ENCODE results near the gene COL13A1. TPM values are rescaled to one million over a fixed set of nuclear protein-coding genes. Genes with fewer than 3 reads are reported as not detected.

Gene COL13A1
- total RNA-seq, 4 donors from 2014 or later = 0.42 to 3.4 (median 1.5) TPM

GRCh38 chr10:69957241-69957885 lies 155.7 kb downstream of the COL13A1 start:
- TF ChIP-seq POLR2AphosphoS5 (IDR thresholded peaks at IDR 0.05) = no peak
- no peak for TF ChIP-seq EP300 (IDR thresholded peaks at IDR 0.05)
- TF ChIP-seq, protein P1, sequence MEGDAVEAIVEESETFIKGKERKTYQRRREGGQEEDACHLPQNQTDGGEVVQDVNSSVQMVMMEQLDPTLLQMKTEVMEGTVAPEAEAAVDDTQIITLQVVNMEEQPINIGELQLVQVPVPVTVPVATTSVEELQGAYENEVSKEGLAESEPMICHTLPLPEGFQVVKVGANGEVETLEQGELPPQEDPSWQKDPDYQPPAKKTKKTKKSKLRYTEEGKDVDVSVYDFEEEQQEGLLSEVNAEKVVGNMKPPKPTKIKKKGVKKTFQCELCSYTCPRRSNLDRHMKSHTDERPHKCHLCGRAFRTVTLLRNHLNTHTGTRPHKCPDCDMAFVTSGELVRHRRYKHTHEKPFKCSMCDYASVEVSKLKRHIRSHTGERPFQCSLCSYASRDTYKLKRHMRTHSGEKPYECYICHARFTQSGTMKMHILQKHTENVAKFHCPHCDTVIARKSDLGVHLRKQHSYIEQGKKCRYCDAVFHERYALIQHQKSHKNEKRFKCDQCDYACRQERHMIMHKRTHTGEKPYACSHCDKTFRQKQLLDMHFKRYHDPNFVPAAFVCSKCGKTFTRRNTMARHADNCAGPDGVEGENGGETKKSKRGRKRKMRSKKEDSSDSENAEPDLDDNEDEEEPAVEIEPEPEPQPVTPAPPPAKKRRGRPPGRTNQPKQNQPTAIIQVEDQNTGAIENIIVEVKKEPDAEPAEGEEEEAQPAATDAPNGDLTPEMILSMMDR (IDR thresholded peaks at IDR 0.05) = no peak
- TF ChIP-seq POLR2A (IDR thresholded peaks at IDR 0.05) = no peak
- Histone ChIP-seq H3K4me3 (no peak overlapping the region), H3K27ac (no peak overlapping the region), H3K27me3 (no peaks in the 10 kb centered on the region), H3K9me3 (no peaks in the 10 kb centered on the region), H3K36me3 (no peaks in the 10 kb centered on the region), H3K4me1 (peaks cover 8% of the 10 kb centered on the region)
- DNase-seq (ENCODE audit: low spot score in 2 of 2) = peak in 1 of 2 donors; percentile 53
- WGBS = 83% methylated on average over 7 of the region's 7 CpGs

GRCh38 chr10:69957886-69958555 lies 156.3 kb downstream of the COL13A1 start:
- Histone ChIP-seq H3K36me3 (no peaks in the 10 kb centered on the region), H3K27ac (no peak overlapping the region), H3K4me3 (no peak overlapping the region), H3K27me3 (no peaks in the 10 kb centered on the region), H3K9me3 (no peaks in the 10 kb centered on the region), H3K4me1 (peaks cover 8% of the 10 kb centered on the region)
- DNase-seq (ENCODE audit: low spot score in 2 of 2) = peak in 1 of 2 donors; percentile 53
- no peak for TF ChIP-seq POLR2AphosphoS5 (IDR thresholded peaks at IDR 0.05)
- TF ChIP-seq POLR2A (IDR thresholded peaks at IDR 0.05) = no peak
- no peak for TF ChIP-seq EP300 (IDR thresholded peaks at IDR 0.05)
- TF ChIP-seq, protein P1 (IDR thresholded peaks at IDR 0.05) = peak; percentile 15 to 73
- WGBS = 89% methylated on average over 6 of the region's 6 CpGs

DNA sequence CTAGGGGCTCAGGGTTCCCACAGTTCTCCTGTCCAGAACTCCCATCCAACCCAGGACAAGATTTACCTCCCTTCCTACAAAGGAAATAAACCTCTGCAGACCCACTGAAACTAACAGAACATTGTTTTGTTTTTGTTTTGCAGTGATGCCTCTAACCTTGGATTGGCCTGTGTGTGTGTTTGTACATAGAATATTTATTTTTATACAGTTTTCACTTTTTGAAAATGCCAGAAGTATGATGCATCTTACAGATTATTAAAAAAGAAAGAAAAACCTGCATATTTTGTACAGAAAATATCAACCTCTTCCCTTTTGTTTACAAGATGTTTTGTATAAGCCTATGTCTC lies 156.8 kb downstream of the COL13A1 start:
- Histone ChIP-seq H3K27ac (no peak overlapping the region), H3K4me3 (no peak overlapping the region), H3K9me3 (no peaks in the 10 kb centered on the region), H3K36me3 (no peaks in the 10 kb centered on the region), H3K27me3 (peaks cover 3% of the 10 kb centered on the region), H3K4me1 (peaks cover 8% of the 10 kb centered on the region)
- no peak for DNase-seq (ENCODE audit: low spot score in 2 of 2)
- TF ChIP-seq, protein P1 (IDR thresholded peaks at IDR 0.05) = peak in 1 of 2 donors; percentile 13
- TF ChIP-seq EP300 (IDR thresholded peaks at IDR 0.05) = no peak

DNA sequence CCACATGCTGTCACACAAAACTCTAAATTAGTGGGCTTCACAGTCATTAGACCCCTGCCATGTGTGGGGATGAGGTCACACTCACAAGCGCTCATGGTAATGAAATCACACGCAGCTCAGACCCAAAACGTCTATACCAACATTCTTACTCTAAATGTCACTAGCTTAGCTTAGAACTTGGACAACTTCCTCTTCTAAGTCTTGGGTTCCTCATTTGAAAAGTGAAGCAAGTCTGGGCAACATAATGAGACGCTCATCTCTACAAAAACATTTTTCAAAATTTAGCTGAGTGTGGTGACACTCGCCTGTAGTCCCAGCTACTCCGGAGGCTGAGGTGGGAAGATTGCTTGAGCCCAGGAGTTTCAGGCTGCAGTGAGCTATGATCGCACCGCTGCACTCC lies 158.2 kb downstream of the COL13A1 start:
- H3K36me3 ChIP-seq = no peaks in the 10 kb centered on the region
- H3K4me1 ChIP-seq = peaks cover 8% of the 10 kb centered on the region
- no peaks in the 10 kb centered on the region for H3K9me3 ChIP-seq
- H3K27me3 ChIP-seq = peaks cover 5% of the 10 kb centered on the region
- TF ChIP-seq, protein P1 (IDR thresholded peaks at IDR 0.05) = no peak
- TF ChIP-seq POLR2AphosphoS5 (IDR thresholded peaks at IDR 0.05) (no peak), POLR2A (IDR thresholded peaks at IDR 0.05) (no peak), EP300 (IDR thresholded peaks at IDR 0.05) (no peak)
- no peak overlapping the region for H3K4me3 ChIP-seq
- H3K27ac ChIP-seq = no peak overlapping the region
- WGBS = 78% methylated on average over 8 of the region's 8 CpGs
- no peak for DNase-seq (ENCODE audit: low spot score in 2 of 2)

- Histone ChIP-seq H3K4me3 (no peak overlapping the region), H3K27ac (no peak overlapping the region), H3K36me3 (no peaks in the 10 kb centered on the region), H3K4me1 (peaks cover 8% of the 10 kb centered on the region), H3K27me3 (peaks cover 5% of the 10 kb centered on the region), H3K9me3 (no peaks in the 10 kb centered on the region)
- TF ChIP-seq POLR2AphosphoS5 (IDR thresholded peaks at IDR 0.05) = no peak
- TF ChIP-seq EP300 (IDR thresholded peaks at IDR 0.05) = no peak
- no peak for TF ChIP-seq POLR2A (IDR thresholded peaks at IDR 0.05)
- TF ChIP-seq, protein P1 (IDR thresholded peaks at IDR 0.05) = no peak
- DNase-seq (ENCODE audit: low spot score in 2 of 2) = peak in 1 of 2 donors; percentile 65
- 80% methylated on average over 4 of the region's 4 CpGs for WGBS
Observed at GRCh38 chr10:69960606-69960987, 158.9 kb downstream of the COL13A1 start.

Data from suprapubic skin (tissue), 4 donors.